GM12878 (cell line): ENCODE data around the gene DIPK1A. TPM values are rescaled to one million over a fixed set of nuclear protein-coding genes. Genes with fewer than 3 reads are reported as not detected.

Source experiments
- ATAC-seq: fragments of 200-7000 bp; cut with Tn5 transposase; 3 replicates; pipeline ENCODE4 v1.9.1; 2020; ENCODE audit warnings: mild to moderate bottlenecking, moderate library complexity
- BruUV-seq: library from RNA; stranded (reverse); fragments of 400-500 nt; replicated peaks from 2 replicates; lab custom pipeline; 2021; lab: Mats Ljungman, UMichigan
- CTCF ChIA-PET: fragments of 300-600 bp; sonication (Branson Sonifier 250); formaldehyde crosslinking; extraction: SDS; loops from one replicate; lab custom pipeline; 2021; ENCODE audit warnings: inconsistent platforms; lab: Yijun Ruan, JAX
- POLR2A ChIA-PET: fragments of 350-600 bp; formaldehyde crosslinking; extraction: SDS; loops from one replicate; lab custom pipeline; 2021; ENCODE audit warnings: inconsistent platforms; lab: Charles Lee
- RAD21 ChIA-PET: fragments of 300-600 bp; sonication (Branson Sonifier 250); formaldehyde crosslinking; loops from one replicate; lab custom pipeline; 2023; ENCODE audit warnings: antibody characterized with exemption; ENCODE audit not compliant: unreplicated experiment; lab: Charles Lee
- SMC1A ChIA-PET: fragments of 300-600 bp; sonication (Branson Sonifier 250); formaldehyde crosslinking; loops from one replicate; lab custom pipeline; 2023; ENCODE audit not compliant: unreplicated experiment, uncharacterized antibody; lab: Charles Lee
- DNase-seq: peaks from one replicate; pipeline ENCODE4 v3.0.0-alpha.2; 2011; ENCODE audit warnings: low read depth, low spot score
- FAIRE-seq: peaks from 3 replicates; lab custom pipeline; 2011; peaks lifted over from hg19 to GRCh38; lab: Jason Lieb, UNC
- H2AFZ ChIP-seq: 2 replicates; pipeline ENCODE4 v1.6.0; 2011; ENCODE audit warnings: low read depth, low read length, control low read depth; ENCODE audit not compliant: control insufficient read depth
- H3K27ac ChIP-seq: 2 replicates; pipeline ENCODE4 v1.5.1; 2011; ENCODE audit warnings: control low read depth; ENCODE audit not compliant: control insufficient read depth, insufficient read depth
- H3K27me3 ChIP-seq, 2 experiments: replicated peaks in 1 of 2; 2 replicates each; pipeline versions ENCODE4 v1.6.0 to v1.6.1; 2011; ENCODE audit warnings: low read length in 1 of 2; ENCODE audit not compliant: control insufficient read depth in 2 of 2, insufficient read depth in 2 of 2
- H3K36me3 ChIP-seq, 2 experiments: 2 replicates each; pipeline ENCODE4 v1.5.1; 2011; ENCODE audit warnings: low read length in 1 of 2; ENCODE audit not compliant: control insufficient read depth in 2 of 2, insufficient read depth in 2 of 2
- H3K4me1 ChIP-seq: 2 replicates; pipeline ENCODE4 v1.6.1; 2011; ENCODE audit warnings: mild to moderate bottlenecking, low read length, moderate library complexity, mixed read lengths; ENCODE audit not compliant: control insufficient read depth, insufficient read depth
- H3K4me2 ChIP-seq: 2 replicates; pipeline ENCODE4 v1.6.0; 2011; ENCODE audit warnings: control low read depth; ENCODE audit not compliant: control insufficient read depth, insufficient read depth
- H3K4me3 ChIP-seq: fragments of 200-600 bp; sonication (generic); 2 replicates; pipeline ENCODE4 v1.5.1; 2016
- H3K79me2 ChIP-seq: 2 replicates; pipeline ENCODE4 v1.6.0; 2011; ENCODE audit warnings: low read length; ENCODE audit not compliant: control insufficient read depth, insufficient read depth
- H3K9ac ChIP-seq: 2 replicates; pipeline ENCODE4 v1.8.0; 2011; ENCODE audit warnings: low read length, control low read depth, mixed read lengths; ENCODE audit not compliant: control insufficient read depth, insufficient read depth
- H3K9me3 ChIP-seq: replicated peaks from 3 replicates; pipeline ENCODE4 v1.5.1; 2011; ENCODE audit warnings: mild to moderate bottlenecking, low read length; ENCODE audit not compliant: control insufficient read depth, insufficient read depth
- H4K20me1 ChIP-seq: 2 replicates; pipeline ENCODE4 v1.6.0; 2011; ENCODE audit not compliant: control insufficient read depth, insufficient read depth
- GABPA ChIP-seq: IDR thresholded peaks from 2 replicates; pipeline ENCODE4 v1.6.1; 2014; ENCODE audit warnings: antibody characterized with exemption, low read depth, mild to moderate bottlenecking, inconsistent platforms
- NFXL1 ChIP-seq: fragments of 450-650 bp; IDR thresholded peaks from 2 replicates; pipeline ENCODE4 v1.6.1; 2017; ENCODE audit warnings: antibody characterized with exemption, mild to moderate bottlenecking, borderline replicate concordance
- SREBF2 ChIP-seq: IDR thresholded peaks from 2 replicates; pipeline ENCODE4 v1.6.1; 2012; ENCODE audit warnings: mild to moderate bottlenecking, low read length
- WGBS: methylation state at CpG from one replicate; pipeline ENCODE4 v1.1.6; 2016; ENCODE audit warnings: low lambda C conversion rate; ENCODE audit not compliant: insufficient replicate concordance, insufficient coverage; ENCODE audit errors: missing lambda C conversion rate; 5-methylcytosine and 5-hydroxymethylcytosine counted together
- in situ Hi-C: fragments of 300-500 bp; cut with MboI; formaldehyde crosslinking; loops from 9 replicates; pipeline ENCODE4 v1.14.3; 2018; ENCODE audit warnings: mixed read lengths
- intact Hi-C: fragments of 100-400 bp; cut with micrococcal nuclease; formaldehyde crosslinking; loops from one replicate; pipeline ENCODE4 v1.14.2; 2022; ENCODE audit not compliant: unreplicated experiment
- polyA plus RNA-seq, 11 experiments: library from polyadenylated mRNA; depleted of rRNA in 4 of 11; unstranded in 6 of 11; stranded (reverse) in 5 of 11; fragments of >200 nt; fragmentation: Nextera tagmentation in 4 of 11; fragmentation: Illumina TruSeq in 1 of 11; extraction: Ambion mirVana in 4 of 11; extraction: Trizol in 1 of 11; gene quantifications; 1 replicate in 1 of 11; 2 replicates in 10 of 11; pipeline versions ENCODE4 v1.2.1 to v1.2.3, GENCODE V29; 2011 to 2016; ENCODE audit warnings: inconsistent platforms in 2 of 11, missing spikeins in 2 of 11, low read depth in 1 of 11
- total RNA-seq, 4 experiments: library from RNA; depleted of rRNA in 3 of 4; stranded (reverse); fragments of >200 nt in 3 of 4; fragmentation: Illumina TruSeq in 1 of 4; extraction: Trizol in 1 of 4; gene quantifications; 2 replicates each; pipeline versions ENCODE4 v1.2.1 to v1.2.3, GENCODE V29; 2013 to 2021
- TF ChIP-seq, protein P1 (sequence below): fragments of 150-350 bp; IDR thresholded peaks from 2 replicates; pipeline ENCODE4 v1.6.1; 2016; ENCODE audit warnings: low read depth, low read length
- TF ChIP-seq, protein P2 (sequence below): fragments of 450-650 bp; IDR thresholded peaks from 2 replicates; pipeline ENCODE4 v1.6.1; 2017; ENCODE audit warnings: mild to moderate bottlenecking, moderate library complexity

The DIPK1A gene
- total and polyA plus RNA-seq, 10 of the 15 experiments (the other 5 are each of a cell fraction or from before 2014, with no cell fraction given) = 4.9 to 15.0 (median 9.7) TPM

DNA sequence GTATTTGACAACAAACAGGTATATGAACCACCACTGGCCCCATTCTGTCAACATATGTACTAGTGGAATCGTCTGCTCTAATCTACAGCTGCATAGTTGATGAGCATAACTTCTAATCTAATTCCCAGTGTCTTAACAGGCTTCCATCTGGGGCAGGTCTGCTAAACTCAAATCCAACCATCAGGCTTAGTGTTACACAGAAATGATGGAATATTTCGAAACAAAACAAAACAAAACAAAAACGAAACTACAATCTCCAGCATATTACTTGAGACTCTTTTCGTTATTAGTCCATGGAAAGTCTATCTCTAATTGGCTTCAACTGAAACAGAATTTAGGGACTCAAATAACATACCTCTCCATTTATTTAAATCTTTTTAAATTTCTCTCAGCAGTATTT lies 37.6 kb downstream of the DIPK1A start:
- DNase-seq (no peak), FAIRE-seq (no peak)
- ChIA-PET CTCF (no interaction called here), POLR2A (no interaction called here), SMC1A (interaction anchor here (1.4 kb wide), 1 partner anchor 70 kb away, joined by 3 read pairs; no protein-coding TSS in a partner anchor), RAD21 (no interaction called here)
- H3K79me2 ChIP-seq = peaks cover 3% of the 10 kb centered on the region
- no peak overlapping the region for H3K4me2 ChIP-seq
- no peak overlapping the region for H3K9ac ChIP-seq
- no peaks in the 10 kb centered on the region for H3K27me3 ChIP-seq
- in situ Hi-C loops = no loop called here
- 78% methylated on average over 4 of the region's 4 CpGs for WGBS
- intact Hi-C loops = no loop called here
- no peaks in the 10 kb centered on the region for H3K36me3 ChIP-seq
- H3K9me3 ChIP-seq = no peaks in the 10 kb centered on the region; the same call in 1 of the 3 replicates
- no peak overlapping the region for H2AFZ ChIP-seq
- no peak overlapping the region for H3K4me3 ChIP-seq
- no peak overlapping the region for H3K27ac ChIP-seq
- TF ChIP-seq, protein P1, sequence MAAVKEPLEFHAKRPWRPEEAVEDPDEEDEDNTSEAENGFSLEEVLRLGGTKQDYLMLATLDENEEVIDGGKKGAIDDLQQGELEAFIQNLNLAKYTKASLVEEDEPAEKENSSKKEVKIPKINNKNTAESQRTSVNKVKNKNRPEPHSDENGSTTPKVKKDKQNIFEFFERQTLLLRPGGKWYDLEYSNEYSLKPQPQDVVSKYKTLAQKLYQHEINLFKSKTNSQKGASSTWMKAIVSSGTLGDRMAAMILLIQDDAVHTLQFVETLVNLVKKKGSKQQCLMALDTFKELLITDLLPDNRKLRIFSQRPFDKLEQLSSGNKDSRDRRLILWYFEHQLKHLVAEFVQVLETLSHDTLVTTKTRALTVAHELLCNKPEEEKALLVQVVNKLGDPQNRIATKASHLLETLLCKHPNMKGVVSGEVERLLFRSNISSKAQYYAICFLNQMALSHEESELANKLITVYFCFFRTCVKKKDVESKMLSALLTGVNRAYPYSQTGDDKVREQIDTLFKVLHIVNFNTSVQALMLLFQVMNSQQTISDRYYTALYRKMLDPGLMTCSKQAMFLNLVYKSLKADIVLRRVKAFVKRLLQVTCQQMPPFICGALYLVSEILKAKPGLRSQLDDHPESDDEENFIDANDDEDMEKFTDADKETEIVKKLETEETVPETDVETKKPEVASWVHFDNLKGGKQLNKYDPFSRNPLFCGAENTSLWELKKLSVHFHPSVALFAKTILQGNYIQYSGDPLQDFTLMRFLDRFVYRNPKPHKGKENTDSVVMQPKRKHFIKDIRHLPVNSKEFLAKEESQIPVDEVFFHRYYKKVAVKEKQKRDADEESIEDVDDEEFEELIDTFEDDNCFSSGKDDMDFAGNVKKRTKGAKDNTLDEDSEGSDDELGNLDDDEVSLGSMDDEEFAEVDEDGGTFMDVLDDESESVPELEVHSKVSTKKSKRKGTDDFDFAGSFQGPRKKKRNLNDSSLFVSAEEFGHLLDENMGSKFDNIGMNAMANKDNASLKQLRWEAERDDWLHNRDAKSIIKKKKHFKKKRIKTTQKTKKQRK = no peak
- TF ChIP-seq SREBF2 = no peak
- TF ChIP-seq, protein P2, sequence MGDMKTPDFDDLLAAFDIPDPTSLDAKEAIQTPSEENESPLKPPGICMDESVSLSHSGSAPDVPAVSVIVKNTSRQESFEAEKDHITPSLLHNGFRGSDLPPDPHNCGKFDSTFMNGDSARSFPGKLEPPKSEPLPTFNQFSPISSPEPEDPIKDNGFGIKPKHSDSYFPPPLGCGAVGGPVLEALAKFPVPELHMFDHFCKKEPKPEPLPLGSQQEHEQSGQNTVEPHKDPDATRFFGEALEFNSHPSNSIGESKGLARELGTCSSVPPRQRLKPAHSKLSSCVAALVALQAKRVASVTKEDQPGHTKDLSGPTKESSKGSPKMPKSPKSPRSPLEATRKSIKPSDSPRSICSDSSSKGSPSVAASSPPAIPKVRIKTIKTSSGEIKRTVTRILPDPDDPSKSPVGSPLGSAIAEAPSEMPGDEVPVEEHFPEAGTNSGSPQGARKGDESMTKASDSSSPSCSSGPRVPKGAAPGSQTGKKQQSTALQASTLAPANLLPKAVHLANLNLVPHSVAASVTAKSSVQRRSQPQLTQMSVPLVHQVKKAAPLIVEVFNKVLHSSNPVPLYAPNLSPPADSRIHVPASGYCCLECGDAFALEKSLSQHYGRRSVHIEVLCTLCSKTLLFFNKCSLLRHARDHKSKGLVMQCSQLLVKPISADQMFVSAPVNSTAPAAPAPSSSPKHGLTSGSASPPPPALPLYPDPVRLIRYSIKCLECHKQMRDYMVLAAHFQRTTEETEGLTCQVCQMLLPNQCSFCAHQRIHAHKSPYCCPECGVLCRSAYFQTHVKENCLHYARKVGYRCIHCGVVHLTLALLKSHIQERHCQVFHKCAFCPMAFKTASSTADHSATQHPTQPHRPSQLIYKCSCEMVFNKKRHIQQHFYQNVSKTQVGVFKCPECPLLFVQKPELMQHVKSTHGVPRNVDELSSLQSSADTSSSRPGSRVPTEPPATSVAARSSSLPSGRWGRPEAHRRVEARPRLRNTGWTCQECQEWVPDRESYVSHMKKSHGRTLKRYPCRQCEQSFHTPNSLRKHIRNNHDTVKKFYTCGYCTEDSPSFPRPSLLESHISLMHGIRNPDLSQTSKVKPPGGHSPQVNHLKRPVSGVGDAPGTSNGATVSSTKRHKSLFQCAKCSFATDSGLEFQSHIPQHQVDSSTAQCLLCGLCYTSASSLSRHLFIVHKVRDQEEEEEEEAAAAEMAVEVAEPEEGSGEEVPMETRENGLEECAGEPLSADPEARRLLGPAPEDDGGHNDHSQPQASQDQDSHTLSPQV = no peak
- TF ChIP-seq GABPA = no peak
- no peak for TF ChIP-seq NFXL1
- TF ChIP-seq, all 136 proteins: peak for 0
- H3K4me1 ChIP-seq = peaks cover 10% of the 10 kb centered on the region; the same call in 1 of the 2 replicates
- no TSS peak for BruUV-seq
- no peak for ATAC-seq
- no peaks in the 10 kb centered on the region for H4K20me1 ChIP-seq
